Measurements from ENCODE around the gene PHRF1.

PHRF1 gene

DNA sequence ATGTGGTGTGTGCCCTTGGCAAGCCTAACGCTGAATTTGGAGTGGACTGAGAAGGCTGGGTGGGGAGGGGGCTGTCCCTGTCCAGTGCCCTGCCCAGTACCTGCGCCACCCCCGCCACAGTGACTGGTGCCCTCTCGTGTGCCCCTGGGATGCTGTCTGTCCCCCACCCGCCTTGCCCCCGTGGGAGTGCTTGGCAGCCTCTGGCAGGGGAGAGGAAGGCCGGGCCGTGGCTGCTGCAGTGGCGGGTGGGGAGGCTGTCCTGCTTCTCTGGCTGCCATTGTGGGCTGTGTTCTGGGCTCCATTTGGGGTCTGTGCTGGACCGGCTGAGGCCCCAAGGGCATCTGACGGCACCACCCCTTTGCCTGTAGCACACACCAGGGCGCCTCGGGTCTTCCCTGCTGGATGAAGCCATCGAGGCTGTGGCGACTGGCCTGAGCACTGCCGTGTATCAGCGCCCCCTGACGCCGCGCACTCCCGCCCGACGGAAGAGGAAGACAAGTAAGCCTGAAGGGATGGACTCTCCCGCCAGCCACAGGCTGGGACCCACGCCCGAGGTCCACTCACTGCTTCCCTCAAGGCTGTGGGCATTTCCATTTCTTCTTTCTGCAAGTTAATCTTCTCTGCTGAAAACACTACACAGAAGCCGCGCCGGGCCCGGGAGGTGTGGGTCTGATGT is 21.9 kb downstream of the PHRF1 start:
- DNase-seq, result no peak

DNA sequence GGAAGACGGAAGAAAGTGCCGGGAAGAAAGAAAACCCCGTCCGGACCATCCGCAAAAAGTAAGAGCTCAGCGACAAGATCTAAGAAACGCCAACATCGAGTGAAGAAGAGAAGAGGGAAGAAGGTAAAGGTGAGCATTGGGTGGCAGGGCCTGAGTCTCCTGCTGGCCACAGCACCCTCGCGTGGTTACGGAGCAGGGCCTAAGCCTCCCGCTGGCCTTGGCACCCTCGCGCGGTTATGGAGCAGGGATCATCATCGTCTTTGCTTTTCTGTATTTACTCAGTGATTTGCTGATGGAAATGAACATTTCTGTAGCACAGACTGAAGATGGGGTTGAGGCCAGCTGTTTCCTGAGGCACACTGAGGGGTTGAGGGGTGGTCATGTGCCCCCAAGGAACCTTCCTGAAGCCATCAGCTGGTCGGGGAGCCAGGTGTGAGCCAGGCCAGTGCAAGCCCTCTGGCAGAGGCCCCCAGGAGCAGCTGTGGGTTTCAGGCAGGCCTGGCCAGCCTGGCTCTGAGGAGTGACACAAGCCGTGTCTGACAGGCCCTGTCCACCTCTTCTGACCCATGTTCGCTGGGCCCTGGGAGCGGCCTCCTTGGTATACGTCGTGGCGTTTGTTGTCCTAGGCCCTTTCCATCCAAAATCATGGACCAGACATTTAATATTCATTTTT is 25.4 kb downstream of the PHRF1 start:
- no peak for DNase-seq

DNA sequence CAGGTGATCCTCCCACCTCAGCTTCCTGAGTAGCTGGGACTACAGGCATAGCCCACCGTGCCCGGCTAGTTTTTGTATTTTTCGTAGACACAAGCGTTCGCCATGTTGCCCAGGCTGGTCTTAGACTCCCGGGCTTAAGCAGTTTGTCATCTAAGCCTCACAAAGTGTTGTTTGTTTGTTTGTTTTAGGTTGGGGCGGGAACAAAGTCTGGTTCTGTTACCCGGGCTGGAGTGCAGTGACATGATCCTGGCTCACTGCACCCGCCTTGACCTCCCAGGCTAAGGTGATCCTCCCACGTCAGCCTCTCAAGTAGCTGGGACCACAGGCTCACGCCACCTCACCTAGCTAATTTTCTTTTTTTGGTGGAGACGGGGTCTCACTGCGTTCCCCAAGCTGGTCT is 26.9 kb downstream of the PHRF1 start:
- DNase-seq, result no peak

DNA sequence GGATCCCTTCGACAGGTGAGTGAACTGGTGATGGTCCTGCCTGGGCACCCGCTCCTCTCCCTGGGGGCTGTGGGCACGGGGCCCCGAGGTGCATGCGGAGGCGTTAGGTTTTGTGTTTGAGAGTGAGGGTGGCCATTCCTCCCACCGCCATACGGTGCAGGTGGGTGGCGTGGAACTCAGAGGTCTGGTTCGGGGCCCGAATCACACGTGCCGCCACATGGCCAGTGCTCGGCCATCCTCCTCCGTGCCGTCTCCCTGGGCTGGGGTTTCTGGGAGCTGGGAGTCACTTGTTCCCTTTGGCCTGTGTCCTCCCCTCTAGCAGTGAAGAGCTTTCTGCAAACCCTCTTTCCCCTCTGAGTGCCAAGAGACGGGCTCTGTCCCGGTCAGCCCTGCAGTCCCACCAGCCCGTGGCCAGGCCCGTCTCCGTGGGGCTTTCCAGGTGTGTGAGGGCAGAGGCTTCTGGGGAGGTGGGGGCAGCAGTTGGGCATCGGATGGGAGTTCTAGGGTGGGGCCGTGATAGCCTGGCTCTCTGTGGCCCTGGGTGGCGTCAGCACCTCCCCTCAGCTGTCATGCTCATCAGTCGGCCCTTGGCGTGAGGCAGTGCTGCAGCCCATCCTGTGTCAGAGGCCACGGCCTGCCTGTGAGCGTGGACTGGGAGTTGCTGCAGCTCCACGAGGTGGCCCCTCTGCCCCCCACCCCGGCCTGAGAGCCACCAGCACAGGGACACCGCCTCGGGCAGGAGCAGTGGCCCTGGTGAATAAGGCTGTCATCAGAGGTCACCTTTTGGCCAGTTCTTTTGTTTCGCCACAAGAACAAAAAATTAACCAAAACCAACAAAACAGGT is 29.2 kb downstream of the PHRF1 start:
- no peak for DNase-seq

DNA sequence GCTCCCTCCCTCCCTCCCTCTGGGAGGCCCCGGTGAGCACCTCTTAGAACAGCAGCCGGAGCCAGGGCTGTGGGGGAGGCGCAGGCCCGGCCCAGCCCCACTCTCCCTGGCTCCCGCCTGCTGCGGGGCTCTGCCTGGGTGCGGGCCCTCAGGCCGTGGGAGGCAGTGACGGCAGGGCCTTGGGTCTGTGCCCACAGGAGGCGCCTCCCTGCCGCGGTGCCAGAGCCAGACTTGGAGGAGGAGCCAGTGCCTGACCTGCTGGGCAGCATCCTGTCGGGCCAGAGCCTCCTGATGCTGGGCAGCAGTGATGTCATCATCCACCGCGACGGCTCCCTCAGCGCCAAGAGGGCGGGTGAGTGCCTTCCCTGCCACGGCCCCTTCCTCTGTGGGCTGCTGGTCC is 30.0 kb downstream of the PHRF1 start:
- peak; percentile 49 for DNase-seq

DNA sequence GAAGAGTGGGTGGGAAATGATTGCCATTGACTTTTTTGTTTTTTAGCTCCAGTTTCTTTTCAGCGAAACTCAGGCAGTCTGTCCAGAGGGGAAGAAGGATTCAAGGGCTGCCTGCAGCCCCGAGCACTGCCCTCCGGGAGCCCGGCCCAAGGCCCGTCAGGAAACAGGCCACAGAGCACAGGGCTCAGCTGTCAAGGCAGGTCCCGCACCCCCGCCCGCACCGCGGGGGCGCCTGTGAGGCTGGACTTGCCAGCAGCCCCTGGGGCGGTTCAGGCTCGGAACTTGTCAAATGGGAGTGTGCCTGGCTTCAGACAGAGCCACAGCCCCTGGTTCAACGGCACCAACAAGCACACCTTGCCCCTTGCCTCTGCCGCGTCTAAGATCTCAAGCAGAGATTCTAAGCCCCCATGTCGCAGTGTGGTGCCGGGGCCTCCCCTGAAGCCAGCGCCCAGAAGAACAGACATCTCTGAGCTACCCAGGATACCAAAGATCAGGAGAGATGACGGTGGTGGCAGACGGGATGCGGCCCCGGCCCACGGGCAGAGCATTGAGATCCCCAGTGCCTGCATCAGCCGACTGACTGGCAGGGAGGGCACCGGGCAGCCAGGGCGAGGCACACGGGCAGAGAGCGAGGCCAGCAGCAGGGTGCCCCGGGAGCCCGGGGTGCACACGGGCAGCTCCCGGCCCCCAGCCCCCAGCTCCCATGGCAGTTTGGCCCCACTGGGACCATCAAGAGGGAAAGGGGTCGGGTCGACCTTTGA is 30.9 kb downstream of the PHRF1 start:
- no peak for DNase-seq

DNA sequence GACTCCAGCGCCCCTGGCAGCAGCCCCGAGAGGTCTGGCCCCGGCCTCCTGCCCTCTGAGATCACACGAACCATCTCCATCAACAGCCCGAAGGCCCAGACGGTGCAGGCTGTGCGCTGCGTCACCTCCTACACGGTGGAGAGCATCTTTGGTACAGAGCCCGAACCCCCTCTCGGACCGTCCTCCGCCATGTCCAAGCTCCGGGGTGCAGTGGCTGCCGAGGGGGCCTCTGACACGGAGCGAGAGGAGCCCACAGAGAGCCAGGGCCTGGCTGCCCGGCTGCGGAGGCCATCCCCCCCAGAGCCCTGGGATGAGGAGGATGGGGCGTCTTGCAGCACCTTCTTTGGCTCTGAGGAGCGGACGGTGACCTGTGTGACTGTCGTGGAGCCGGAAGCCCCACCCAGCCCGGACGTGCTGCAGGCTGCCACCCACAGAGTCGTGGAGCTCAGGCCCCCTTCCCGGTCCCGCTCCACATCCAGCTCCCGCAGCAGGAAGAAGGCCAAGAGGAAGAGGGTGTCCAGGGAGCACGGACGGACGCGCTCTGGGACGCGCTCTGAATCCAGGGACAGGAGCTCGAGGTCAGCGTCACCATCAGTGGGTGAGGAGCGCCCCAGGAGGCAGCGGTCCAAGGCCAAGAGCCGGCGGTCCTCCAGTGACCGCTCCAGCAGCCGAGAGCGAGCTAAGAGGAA is 31.8 kb downstream of the PHRF1 start:
- DNase-seq, result no peak

DNA sequence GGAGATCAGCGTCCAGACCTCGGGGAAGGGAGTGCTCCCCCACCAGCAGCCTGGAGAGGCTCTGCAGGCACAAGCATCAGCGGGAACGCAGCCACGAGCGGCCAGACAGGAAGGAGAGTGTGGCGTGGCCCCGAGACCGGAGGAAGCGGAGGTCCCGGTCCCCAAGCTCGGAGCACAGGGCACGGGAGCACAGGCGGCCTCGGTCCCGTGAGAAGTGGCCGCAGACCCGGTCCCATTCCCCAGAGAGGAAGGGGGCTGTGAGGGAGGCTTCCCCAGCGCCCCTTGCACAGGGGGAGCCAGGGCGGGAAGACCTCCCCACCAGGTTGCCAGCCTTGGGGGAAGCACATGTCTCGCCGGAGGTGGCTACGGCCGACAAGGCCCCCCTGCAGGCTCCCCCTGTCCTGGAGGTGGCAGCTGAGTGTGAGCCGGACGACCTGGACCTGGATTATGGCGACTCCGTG is 32.6 kb downstream of the PHRF1 start:
- DNase-seq, result no peak

DNA sequence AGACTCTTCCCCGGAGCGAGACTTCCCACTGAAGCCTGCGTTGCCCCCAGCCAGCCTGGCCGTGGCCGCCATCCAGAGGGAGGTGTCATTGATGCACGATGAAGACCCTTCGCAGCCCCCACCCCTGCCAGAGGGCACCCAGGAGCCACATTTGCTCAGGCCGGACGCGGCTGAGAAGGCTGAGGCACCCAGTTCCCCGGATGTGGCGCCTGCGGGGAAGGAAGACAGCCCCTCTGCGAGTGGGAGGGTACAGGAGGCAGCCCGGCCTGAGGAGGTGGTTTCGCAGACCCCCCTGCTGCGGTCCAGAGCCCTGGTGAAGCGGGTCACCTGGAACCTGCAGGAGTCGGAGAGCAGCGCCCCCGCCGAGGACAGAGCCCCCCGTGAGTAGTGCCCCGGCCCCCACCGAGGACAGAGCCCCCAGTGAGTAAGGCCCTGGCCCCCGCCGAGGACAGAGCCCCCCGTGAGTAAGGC is 33.1 kb downstream of the PHRF1 start:
- no peak for DNase-seq

DNA sequence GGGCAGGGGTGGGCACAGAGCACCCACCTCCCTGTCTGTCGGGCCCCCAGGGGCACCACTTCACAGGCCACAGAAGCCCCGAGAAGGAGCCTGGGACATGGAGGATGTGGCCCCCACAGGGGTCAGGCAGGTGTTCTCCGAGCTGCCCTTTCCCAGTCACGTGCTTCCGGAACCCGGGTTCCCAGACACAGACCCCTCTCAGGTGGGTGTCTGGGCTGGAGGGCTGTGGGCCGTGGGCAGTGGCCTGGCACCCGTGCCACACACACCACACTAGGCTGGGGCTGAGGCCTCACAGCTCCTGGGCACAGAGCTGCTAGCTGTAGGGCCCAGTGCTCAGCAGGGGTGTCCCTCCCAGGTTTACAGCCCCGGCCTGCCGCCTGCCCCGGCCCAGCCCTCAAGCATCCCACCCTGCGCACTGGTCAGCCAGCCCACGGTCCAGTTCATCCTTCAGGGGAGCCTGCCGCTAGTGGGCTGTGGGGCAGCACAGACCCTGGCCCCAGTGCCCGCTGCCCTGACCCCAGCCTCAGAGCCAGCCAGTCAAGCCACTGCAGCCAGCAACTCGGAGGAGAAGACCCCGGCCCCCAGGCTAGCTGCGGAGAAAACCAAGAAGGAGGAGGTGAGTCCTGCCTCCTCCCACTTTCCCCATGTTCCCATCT is 34.0 kb downstream of the PHRF1 start:
- DNase-seq, result no peak

DNA sequence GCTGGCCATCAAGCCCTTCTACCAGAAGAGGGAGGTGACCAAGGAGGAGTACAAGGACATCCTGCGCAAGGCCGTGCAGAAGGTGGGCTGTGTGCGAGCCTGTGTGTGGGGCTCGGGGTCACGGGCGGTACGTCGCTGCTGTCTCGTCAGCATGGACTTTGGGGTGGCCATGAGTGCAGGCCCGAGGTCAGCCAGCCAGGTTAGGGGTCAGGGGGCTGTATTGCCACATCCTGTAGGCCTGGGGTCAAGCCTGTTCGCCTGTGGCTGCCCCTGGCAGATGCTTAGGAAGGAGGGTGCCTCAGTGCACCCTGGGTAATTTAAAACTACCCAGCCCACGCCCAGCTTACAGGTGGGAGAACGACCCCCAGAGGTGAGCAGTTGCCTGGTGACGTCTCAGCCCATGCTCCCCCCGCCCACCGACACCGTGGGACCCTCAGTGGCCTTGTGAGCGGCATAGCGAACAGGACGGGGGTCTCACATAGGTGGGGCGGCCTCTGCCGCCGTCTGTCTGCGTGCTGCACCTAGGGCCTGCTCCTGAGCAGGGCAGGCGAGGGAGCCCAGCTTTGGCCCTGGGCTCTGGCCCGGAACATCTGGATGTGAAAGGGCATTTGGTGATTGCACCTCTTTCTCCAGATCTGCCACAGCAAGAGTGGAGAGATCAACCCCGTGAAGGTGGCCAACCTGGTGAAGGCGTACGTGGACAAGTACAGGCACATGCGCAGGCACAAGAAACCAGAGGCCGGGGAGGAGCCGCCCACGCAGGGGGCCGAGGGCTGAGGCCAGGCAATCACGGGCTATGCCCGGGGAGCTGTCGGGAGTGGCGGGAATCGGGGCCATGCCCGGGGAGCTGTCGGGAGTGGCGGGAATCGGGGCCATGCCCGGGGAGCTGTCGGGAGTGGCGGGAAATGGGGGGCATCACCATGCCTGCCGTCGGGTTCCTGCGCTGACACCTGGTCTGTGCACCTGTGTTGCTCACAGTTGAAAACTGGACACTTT is 35.0 kb downstream of the PHRF1 start:
- no peak for DNase-seq

DNA sequence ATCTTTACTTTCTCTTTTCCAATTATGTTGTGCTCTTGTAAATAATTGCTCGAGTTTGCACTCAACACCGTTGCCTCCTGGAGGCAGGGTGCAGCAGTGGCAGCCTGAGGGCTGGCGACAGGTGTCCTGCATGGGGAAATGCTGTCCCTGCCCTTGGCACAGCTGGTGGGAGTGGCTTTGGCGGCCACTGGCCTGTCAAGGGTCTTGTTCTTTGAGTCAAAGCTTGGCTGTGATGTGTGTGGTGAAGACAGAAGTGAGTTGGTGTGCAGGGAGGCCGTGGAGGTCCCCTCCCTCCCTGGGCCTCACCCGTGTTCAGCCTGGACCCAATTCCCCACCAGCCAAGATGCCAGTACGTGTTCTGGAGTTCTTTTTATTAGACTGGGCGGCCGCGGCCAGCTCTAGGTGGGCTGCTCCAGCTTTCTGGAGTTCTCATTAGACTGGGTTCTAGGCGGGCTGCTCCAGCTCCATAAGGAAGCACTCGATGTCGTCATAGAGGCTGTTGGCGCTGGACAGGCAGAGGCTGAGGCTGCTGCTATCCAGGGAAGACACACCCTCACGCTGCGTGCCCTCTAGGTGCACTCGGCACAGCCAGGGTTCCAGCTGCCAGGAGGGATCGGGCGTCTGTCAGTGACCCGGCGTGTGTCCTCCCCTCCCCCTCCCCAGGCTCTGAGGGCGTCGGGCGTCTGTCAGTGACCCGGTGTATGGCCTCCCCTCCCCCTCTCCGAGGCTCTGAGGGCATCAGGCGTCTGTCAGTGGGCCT is 36.1 kb downstream of the PHRF1 start:
- peak; percentile 67 for DNase-seq

DNA sequence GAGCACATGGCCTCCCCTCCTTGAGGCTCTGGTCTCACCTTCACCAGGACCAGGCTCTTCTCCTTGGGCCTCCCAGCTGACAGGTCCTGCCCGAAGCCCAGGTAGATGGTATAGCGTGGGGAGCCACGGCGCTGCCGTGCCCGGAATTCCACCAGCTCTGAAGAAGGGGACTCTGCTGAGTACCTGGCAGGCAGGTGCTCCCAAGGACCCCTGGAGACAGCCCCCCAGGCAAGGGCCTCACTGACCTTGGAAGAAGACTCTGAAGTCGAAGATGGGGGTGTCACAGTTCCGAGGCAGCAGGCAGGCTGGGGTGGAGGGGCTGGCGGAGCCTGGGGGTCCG is 36.7 kb downstream of the PHRF1 start:
- DNase-seq, result no peak

DNA sequence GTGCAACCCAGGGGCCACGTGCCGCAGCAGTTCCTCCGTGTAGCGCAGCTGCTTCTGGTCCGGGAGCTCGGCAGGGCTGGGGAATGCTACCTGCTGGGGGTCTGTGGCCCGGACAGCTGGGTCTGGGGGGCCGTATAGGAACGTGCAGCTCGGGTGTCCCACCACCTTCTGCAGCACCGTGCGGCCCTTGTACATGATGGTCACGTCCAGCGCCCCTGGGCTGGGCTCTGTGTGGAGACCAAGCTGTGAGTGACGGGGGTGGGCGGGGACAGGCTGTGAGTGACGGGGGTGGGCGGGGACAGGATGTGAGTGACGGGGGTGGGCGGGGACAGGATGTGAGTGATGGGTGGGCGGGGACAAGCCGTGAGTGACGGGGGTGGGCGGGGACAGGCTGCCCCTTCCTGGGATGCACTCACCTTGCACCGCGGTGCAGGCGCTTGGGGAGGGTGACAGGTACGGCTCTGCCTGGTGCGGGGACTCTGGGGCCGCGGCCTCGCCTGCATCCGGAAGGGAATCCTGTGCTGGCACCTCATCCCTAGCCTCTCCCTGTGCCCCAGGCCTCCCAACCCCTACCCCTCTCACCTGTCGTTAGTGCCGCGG is 37.2 kb downstream of the PHRF1 start:
- DNase-seq, result peak; percentile 81

DNA sequence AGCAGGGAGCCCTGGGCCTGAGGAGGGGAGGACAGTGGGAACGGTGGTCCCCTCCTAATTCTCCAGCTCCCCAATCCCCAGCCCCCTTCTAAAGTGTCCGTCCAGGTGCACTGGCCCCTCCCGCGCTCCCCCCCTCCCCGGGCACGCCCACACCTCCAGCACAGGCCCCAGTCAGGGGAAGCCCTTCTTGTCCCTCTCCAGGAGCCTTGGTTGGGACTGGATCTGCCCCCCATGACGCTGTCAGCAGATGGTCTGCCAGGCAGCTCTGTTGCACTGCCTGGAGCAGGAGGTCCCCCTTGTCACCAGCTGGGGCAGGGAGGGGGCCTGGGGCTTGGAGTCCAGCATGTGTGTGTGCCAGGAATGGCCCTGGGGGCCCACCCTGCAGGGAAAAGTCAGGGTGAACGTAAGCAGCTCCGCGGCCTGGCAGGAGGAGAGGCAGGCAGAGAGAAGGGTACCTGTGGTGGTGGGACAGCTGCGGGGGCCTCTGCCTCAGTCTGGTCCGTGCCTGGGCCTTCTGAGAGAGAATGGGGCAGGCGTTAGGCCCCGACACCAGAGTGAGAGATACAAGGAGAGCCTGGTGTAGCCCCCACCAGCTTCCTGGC is 37.9 kb downstream of the PHRF1 start:
- no peak for DNase-seq

DNA sequence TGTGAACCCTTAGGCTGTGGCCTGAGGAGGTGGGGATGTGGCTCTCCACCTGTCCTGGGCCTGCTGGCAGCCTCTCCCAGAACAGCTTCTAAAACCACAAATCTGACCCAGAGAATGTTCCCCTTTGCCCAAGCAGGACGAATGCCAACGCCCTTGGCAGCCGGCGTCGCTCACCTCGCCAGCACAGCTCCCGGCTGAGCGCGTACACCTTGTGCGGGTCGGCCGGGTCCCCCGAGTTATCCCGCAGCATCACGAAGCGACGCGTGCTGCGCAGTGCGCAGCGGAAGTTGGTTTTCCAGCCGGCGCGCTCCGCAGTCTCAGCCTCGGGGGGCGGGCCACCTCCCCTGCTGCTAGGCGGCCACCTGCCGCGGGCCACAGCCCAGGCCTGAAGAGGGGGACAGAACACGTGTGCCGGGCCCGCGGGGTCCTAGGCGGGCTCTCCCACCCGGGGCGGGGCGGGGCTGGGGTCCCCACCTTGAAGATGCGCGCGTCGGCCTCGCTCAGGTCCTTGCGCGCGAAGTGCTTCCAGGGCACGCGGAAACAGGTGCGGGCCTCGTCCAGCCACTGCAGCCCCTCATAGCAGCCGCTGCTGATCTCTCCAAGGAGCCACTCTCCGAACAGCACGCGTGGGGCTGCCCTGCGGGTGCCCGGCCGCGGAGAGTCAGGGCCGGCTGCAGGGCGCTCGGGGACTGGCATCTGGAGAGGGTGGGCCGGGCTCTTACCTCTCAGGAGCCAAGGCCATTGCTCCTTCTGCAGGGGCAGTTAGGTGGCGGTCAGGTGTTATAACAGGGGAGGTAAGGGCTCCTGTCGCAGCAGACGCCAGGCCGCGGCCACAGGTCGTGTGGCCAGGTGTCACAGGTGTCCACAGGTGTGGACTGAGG is 38.6 kb downstream of the PHRF1 start:
- DNase-seq, result peak; percentile 25

DNA sequence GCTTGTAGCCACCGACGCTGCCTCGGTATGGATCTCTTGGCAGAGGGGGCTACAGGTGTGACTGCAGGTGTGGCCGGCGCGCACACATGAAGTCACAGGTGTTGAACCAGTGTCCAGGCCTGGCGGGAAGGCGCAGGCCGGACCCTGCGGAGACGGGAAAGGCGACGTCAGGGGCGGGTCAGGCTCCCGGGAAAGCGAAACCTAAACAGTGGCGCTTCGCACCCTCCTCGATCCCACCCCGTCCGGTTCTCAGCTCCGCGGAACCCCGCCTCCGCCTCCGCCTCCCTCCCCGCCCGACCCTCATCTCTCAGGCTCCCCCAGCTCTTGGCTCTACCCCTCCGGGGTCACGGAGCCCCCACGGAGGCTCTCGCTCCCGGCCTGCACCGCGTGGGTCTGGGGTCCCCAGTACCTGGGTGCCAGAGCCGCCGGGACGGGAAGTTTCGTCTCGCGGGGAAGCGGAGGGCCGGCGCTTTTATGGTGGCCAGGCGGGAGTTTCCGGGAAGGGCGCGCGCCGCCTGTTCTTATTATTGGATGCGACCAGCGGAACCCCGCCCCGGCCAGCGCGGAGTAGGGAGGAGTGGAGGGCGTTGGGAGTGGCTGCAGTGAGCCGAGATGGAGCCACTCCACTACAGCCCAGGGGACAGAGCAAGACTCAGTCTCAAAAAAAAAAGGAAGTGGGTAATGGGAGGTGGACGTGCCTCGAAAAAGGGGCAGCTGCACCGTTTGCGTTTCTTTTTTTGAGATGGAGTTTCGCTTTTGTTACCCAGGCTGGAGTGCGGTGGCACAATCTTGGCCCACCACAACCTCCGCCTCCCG is 39.4 kb downstream of the PHRF1 start, which contains the start of gene IRF7:
TSS of gene IRF7 (minus strand) at position 447 of the 816 bp plus-strand sequence. CDS start 586 bp downstream, outside the sequence.
- peak; percentile 98 for DNase-seq

Measured in hematopoietic multipotent progenitor cell treated with erythropoietin and hydrocortisone succinate and interleukin-3 and kit ligand, for 4 days (in vitro differentiated cells).